Fibroblast of skin of abdomen (primary cell): ENCODE measurements around the gene MED12L.
A peak's percentile ranks its signal among the peaks of the same experiment; 100 is the strongest.

Experiments
- DNase-seq: peaks from one replicate; pipeline ENCODE4 v3.0.0-alpha.2; 2013

MED12L gene

DNA sequence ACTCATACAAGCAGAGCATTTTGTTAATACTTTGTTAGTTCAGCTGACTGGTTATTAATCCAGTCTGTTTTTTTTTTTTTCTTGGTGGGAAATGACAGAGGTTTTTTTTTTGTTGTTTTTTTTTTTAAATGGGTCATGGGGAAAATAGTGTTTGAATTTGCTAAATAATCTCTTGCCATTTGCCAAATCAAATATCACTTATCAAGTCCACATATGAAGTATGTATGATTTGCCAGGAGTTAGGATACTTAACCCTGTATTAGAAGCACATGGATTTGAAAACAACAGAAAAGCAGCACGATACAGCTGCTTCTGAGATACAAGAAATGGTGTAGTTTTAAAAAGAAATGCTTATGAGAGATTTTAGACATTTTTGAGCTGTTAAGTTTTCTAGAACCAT lies 171.3 kb downstream of the MED12L start:
- no peak for DNase-seq

DNA sequence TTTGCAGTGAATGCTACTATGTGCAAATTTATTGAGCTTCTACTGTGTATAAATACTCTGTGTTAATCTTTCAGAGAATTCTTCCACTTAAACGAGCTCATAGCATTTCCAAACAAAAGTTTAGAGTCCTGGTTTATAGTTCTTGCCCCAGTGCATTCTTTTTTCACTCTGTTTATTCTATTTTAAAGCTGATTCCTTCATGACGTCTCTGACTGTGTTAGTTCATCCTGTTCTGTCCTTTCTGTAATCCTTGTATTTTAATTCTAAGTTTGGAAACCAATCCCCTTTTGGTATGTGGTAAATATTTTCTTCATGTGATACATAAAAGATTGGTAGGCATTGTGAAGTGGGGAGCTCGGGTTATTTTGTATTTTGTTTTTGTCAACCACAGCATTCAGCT lies 174.2 kb downstream of the MED12L start:
- no peak for DNase-seq

DNA sequence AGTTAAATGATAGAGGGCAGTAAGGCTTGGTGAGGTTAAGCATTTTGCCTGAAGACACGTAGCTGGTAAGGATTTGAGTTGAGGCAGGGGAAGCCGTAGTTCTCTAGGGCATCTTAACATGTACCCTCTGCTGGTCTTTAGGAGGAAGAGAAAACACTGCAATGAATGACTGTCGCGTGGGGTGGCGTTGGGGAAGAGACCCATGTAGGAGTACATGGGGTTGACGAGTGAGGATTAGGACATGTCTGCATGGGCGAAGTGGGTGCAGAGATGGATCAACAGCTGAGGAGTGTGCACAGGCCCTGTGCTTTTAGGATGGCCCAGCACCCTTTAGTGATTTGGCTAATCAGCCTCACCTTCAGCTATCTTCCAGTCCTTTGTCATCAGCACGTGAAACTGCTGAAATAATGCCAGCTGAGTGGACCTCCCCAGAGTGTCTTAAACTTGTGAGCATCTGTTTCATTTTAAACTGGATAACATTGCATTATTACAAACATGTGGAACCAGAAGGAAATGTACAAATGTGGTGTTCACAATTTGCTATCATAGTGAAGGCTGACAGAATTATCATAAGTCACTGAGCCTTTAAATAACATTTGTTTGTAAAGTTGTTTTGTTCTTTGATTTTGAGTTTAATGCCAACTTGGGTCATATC lies 177.5 kb downstream of the MED12L start:
- peak; percentile 79 for DNase-seq

DNA sequence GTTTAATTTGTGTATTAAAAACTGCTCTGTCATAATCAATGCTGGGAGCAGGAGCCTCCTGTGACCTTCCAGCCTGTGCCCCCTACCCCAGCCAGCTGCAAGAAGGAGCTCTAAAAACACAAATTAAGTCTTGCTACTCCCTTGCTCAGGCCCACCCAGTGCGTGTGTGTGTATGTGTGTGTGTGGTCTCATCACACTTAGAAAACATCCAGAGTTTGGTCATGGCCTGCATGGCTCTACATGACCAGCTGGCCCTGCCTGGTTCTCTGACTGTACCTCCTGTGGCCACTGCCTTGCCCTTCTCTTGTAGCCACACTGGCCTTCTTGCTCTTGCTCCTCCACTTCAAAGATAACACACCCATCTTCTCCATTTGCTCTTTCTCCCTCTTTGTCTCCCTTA lies 179.1 kb downstream of the MED12L start:
- no peak for DNase-seq

DNA sequence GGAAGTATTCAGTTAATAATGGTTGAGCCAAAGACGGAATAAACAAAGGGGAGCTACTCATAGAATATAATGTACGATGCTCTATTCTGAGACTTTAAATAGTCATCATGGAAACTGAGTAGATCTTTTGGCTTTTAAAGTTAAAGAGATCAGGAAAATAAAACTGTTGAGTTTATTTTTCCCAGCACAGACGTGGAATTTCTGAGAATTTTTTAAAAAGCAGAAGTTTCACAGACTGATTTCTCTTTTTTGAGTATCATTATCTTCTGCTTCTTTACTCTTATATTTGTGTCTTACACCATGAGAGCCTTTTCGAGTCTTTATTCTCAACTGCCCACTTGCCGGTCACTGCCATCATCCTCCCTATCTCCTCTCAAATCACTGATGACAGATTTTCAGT lies 179.7 kb downstream of the MED12L start:
- no peak for DNase-seq

DNA sequence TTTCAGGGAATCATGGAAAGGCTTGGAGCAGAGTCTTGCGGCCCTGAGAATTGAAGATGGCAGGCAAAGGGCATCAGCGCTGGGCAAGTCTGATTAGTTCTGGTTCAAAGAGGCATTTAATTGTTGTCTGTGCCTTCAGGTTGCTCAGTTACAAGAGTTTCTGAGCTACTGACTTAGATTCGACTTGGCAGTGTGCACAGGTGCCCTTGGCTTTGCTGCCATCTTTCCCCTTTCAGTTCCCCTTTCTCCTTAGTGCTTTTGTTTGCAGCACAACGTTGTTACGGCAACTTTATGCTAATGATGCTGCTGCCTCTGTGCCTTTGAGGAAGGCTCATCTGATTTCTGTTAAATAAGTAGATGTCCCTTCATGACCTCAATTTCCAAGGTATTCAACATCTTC lies 180.4 kb downstream of the MED12L start:
- no peak for DNase-seq

DNA sequence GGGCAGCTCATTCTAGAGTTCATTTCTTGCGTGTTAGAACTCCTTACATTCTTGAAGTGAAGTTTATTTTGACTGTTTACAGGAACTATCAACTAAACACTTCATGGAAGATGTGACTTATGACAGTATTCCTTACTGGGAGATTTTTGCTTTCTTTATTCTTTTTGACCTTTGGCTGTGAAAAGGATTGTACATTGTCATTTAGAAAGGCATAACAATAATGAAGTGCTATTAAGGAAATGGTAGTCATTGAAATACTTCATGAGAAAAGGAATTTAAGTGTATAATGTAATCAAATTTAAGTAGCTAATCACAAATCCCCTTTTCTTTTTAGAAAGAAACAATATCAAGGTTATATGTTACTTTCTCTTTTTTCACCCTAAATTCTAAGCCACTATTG lies 181.6 kb downstream of the MED12L start:
- no peak for DNase-seq

DNA sequence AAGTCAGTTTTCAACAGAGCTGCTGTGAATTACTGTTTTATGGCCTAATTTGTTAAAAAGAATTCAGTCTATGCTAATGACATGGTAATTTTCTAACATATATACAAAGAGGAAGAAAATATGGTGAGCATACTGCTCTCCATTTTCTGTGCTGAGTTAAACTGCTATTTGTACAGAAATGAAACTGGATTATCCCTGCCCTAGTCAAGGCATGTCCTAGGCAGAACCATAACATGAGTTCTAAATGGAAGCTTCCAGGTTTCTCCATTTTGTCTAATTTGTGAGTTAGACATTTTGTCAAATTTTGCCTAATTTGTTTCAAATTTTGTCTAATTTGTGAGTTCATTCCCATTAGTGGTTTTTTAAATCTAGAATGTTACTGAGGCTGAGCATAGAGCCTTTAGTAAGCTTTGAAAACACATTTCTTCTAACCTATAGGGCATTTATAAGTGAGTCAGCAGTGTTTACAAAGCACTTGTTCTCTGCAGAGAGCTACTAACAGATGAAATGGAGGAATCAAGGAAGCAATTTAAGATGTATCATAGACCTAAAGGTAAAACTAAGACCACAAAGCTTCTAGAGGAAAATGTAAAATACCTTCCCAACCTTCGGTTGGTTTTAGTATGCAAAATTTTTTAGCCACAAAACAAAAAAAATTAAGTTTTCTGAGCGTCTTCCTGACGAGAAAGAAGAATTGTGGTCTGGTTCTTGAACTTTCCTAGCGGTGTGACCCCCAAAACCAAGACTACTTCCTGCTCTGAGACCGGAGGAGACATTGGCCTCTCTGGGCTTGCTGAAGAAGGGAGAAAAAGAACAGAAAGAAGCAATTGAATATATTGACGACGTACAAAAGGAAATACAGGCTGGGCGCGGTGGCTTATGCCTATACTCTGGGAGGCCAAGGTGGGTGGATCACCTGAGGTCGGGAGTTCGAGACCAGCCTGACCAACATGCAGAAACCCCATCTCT lies 183.1 kb downstream of the MED12L start:
- no peak for DNase-seq

DNA sequence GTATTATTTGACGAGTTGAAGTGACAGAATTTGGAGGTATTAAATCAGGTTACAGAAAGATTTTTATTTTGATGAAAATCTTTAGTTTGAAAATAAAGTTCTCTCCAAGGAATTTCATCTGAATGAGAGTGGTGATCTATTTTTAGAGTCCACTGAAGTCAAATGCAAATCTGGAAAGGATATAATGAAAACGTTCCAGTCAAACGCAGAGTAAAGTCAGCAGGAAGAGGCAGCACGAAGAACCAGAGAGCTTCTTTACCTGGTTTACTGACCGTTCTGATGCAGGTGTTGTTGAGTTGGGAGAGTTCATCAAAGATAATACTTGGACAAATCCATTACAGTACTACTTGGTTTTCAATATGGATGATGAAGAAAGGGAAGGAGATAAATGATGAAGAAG lies 184.2 kb downstream of the MED12L start:
- no peak for DNase-seq

DNA sequence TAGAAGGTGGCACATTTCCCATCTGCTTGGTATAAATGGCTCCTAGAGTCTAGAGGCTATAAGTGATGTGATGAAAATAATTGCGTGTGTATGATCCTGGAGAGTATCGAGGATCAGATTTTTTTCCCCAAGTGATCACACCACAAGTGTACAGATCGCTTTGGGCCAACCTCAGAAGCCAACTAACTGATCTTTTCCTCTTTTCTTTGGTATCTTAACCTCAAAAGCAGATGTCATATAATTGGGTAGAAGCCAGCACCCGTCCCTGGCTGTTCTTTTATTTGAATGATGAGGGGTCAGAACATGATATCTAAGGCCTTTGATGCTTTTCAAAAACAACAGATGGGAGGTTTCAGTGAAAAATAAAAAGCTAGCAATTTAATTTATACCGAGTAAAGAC lies 189.6 kb downstream of the MED12L start:
- DNase-seq, result no peak

DNA sequence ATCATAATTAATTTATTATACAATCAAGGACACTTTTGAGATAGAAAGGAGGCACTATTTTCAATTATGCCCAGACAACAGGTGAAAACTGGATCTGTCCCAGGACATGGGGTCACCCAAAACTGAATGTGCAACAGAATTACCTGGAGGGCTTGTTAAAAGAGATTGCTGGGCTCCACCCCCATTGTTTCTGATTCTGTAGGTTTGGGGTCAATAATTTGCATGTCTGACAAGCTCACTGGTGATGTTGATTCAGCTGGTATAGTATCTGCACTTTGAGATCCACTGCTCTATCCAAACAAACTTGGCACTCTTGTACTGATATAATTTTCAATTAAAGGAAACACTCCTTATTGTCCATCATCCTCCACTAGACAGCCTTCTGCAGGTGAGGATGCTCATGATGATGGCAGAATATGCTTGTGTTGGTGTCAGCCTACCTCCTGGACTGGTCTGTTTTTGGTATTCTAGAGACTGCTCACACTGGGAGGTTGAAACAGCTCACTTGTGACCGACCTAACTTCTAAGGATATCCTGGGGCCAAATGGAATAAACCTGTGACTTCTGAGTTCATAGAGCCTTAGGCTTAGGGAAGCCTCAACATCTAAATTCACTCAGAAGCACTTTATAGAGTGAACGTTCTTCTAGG lies 190.7 kb downstream of the MED12L start:
- DNase-seq, result no peak

DNA sequence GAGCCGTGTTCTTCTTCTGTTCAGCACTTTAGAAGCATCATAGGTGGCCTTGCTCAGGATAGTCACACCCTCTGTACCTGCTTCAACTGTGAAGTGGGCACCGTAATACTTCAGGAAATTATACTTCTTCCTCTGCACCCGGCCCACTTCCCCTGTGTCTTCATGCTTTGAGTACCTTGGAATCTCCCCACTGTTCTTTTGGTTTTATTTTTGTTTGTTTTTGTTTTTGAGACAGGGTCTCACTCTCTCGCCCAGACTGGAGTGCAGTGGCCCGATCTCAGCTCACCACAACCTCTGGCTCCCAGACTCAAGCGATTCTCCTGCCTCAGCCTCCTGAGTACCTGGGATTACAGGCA lies 191.2 kb downstream of the MED12L start:
- DNase-seq, result no peak

DNA sequence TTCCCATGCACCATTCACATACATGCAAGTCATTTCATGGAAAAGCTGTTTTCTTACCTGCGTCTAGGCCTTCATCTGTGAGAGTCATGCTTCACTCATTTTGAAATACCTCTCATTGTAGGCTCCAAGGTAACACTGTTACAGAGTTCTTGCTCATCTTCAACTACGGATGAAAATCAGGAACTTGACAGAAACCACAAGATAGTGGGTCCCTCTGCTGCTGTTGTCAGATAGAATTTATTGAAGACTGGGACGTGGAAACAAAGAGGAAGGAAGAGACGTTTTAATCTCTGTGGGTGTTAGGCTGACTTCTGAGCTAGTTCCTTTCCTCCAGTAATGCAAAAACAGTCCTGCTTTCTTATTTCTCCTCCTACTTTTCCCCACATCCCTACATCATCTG lies 192.8 kb downstream of the MED12L start, which contains the start of gene P2RY14:
P2RY14 (minus strand) TSS at position 313 of the 400 bp plus-strand sequence. CDS start 64,226 bp downstream, outside the sequence.
- no peak for DNase-seq

DNA sequence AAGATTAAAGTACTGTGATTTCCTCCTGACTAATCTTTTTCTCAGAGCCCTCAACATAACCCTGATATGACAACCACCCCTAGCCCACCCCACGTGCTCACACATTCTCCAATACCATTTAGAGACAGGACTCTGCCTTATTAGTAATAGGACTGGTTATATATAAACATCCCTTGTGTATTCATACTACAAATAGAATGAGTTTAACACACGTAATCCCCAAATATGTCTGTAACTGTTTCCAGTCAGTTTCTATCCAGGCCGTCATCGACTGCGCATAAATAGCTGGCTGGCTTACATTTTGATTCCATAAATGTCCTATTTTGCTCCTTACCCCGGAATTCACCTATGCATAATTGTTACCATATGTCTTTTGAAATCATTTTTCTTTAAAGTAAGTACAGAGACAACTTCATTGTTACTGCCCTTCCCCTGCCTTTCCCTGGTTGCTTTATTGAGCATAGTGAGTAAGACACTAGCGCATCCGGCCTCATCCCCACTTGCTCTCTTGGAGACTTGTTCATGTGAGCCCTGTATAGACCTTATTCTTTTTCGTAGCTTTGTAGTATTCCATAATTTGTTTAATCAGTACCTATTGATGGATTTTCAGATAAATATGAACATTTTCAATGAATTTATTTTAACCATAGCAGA lies 196.3 kb downstream of the MED12L start:
- peak; percentile 87 for DNase-seq

DNA sequence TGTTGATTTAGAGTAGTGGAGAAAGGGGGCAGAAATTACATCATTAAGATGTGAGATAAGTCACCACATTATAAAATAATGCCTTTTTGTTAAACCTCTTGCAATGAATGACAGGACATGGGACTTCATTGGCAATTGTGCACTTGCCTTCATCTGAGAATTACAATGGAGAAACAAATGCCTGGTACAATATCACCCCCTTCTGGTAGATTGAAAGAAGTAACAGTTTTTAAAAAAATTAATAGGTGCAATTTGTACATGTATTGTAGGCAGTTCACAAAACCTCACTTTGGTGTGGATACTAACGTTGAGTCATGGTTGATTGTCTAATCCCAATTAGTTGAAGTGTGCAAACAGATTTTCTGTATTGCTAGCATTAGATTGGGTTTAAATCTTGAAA lies 197.5 kb downstream of the MED12L start:
- DNase-seq, result peak; percentile 60

DNA sequence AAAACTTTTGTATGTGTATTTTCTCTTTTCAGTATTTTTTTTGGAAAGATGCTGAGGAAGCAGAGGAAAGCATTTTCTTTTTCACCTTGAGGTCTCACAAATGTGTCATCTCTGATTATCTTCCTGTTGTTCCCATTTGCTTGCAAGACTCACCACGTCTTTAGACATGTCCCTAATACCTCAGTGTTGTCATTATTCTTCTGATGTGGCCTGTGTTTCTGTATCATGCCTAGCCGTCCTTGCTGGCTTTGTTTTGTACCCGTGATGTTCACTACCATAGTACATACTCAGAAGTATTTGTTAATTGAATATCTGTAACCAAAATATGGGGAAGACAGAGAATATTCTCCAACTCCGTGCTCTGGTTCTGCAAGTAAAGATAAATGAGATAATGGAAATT lies 197.9 kb downstream of the MED12L start:
- no peak for DNase-seq

DNA sequence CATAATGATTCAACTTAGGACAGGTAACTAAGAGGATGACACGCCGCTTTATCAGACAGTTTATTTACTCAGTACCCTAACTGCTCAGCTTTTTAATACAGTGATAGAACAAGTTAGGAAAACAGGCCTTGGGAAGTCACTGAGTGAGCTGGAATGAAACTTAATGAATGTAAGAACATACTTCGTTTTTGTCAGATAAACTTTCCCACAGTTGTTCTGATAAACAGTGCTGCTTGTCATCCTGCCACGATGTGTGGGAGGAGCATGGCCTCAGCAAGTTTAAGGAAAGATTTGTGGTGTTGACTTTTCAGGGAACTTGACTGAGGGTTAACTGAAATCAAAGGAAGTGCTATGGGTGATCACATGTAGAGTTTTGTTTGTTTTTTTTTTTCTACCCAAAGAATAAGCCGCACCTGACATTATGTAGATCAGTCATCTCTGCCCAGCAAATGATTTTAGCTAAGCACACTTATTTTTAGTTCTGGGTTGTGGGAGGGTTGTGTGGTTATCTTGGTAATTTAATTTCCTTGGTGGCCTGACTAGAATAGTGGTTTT lies 198.5 kb downstream of the MED12L start:
- no peak for DNase-seq

DNA sequence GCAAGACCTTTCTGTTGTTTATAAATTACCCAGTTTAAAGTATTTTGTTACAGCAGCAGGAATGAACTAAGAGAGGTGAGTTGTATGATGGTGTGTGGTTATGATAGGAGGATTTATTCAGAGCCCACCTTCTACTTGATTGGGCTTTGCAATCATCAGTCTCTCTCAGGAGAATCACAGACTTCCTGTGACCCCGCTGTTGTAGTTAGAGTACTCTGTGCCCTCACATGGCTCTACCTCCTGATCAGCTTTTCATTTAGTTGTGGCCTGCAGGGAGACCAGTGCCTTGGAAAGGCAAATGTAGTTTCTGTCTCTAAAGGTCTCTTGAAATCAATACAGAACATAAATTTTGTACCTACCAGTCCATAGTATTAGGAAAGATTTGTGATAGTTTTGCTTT lies 200.5 kb downstream of the MED12L start:
- DNase-seq, result no peak

DNA sequence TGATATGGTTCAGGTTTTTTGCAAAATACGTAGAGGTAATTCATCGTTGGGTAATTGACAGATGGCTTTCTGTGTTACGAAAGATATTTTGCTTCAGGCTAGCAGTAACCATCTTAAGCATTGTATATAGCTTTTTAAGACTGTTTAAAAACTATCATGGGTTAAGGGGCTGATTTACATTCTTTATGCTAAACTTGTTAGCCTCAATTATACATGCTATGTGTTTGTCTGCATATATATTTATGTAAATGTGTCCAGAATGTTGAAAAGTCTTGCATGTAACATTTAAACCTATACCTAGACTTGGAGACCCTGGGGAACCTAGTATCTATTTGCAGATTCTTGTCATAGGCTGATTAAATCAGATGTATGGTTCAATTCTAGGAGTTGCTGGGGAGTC lies 204.0 kb downstream of the MED12L start:
- DNase-seq, result no peak

DNA sequence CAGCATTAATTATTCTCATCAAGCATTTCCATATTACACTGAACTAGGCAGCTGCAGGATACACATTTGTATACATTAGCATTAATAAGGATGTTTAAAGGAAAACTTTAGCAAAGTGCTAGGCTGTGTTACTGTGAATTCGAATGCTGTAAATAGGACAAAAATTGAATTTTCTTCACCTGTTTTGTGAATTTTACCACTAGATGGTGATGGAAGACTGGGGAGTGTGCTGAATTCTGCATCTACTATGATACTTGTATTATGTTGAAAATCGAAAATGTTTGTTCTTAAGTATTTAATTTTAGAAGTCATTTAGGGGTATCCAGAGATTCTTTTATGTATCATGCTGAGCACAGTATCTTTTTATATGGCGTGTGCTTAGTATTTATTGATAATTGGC lies 205.2 kb downstream of the MED12L start:
- peak; percentile 40 for DNase-seq

DNA sequence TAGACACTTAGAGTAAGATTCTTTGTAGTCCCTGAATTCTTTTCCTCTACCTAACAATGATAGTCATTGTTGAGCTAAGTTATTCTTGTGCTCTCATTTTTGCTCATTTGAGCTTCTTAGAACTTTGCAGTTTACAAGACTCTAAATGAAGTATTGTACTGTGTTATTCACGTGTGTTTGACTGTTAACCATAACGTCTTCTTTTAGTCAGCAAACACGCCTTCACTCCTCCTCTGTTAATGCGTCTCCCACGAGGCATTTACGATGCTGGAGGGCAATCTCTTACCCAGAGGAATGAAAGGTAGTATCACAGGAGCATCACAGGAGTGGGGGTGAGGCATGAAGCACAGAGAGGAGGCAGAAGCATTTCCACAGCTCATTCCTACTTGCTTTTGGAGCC lies 207.7 kb downstream of the MED12L start:
- DNase-seq, result no peak

DNA sequence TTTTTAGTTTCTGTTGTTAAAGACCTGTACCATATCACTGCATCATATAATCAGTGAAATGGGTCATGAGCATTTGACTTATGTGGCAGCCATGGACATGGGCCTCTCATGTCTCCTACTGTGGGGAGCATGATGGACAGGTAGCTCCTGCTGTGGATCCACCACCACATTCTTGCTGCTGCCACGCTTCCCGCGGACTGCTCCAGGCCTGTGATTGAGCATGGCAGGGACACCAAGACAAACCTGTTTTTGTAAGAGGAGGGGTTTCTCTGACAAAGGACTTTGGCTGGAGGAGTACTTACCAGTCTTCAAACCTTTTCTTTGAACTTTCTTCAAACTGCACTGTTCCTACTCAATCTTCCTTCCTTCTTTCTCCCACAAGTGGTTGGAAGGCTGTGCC lies 210.8 kb downstream of the MED12L start:
- no peak for DNase-seq

DNA sequence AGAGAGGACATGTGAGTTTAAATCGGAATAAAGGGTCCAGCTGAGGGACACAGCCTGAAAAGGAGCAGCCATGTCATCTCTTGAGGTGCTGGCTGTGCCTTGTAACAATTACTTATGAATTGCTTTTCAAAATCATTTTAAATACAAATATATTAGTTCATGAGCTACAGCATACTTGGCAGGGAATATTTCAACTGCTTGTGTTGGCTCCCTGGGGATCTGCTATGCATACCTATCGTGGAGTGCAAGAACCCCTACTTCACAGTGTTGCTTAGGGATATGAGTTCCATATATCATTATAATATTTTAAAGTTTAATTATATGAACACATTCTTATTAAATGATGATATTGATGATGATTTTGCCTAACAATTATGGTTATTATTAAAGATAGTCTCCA lies 212.0 kb downstream of the MED12L start:
- peak; percentile 33 for DNase-seq
